HG03565 (cell line): ENCODE results near the gene MIP.
"Not testable (repeated sequence)": the region's sequence is repeated elsewhere in the genome, so short reads cannot be mapped to it uniquely, and the experiment has no call there.

ENCODE experiments used
- ATAC-seq: cut with Tn5 transposase; IDR thresholded peaks from one replicate; pipeline ENCODE4 v1.9.1; 2021; ENCODE audit warnings: mild to moderate bottlenecking, moderate library complexity; ENCODE audit not compliant: unreplicated experiment

The MIP gene

DNA sequence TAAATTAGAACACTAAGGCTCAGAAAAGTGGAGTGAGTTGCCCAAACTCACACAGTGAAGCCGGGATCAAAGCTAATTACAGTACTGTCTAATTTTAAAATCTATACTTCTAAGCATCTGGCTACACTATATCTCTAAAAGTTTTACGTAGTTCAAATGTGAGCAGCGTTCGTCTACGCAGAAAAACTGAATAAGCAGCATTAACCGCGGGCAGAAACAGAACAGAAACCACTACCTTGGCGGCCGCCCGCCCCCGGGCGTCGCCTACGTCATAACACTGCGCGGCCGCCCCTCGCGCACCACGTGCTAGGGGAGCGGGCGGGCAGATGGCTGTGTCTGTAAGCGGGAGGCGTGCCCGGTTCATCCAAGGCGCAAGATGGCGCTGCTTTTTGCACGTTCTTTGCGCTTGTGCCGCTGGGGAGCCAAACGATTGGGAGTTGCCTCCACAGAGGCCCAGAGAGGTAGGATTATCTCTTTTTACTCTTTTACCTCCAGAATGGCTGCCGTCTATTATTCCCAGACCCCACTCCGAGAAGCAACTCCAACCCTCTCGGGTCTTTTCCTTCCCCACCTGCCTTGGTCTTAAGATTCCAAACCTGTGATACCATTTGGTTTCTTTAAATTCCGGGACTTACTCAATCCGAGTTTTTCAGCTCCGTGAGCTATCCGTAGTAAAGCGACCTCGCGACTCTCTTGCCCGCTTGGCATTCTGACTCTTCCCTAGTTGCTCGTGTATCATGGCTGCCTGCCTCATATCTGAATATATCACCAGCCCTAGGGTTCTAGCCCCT, 14.0 kb upstream of the MIP start, which contains the start of gene SPRYD4:
Gene SPRYD4 (plus strand): TSS at position 363 of the 791 bp plus-strand sequence. CDS start 14 bp downstream, at position 377.
- ATAC-seq, result peak; percentile 91

DNA sequence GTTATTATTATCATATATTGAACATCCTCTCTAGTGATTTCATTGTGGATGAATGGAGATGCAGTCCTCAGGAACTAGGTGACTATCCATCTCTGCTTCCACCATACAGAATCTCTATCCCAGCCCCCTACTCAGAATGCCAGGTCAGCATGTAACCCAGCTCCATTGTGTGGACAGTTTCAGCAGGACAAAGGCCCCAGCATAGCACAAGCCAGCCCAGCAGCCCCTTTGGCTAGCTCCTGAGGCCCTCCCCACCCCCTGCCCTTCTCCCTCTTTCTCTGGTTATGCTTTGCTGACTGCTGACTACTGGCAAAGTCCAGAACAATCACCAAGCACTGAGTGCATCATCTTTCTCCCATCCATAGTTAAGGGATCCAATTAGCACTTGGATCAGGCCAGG, 8.1 kb upstream of the MIP start:
- ATAC-seq, result no peak

DNA sequence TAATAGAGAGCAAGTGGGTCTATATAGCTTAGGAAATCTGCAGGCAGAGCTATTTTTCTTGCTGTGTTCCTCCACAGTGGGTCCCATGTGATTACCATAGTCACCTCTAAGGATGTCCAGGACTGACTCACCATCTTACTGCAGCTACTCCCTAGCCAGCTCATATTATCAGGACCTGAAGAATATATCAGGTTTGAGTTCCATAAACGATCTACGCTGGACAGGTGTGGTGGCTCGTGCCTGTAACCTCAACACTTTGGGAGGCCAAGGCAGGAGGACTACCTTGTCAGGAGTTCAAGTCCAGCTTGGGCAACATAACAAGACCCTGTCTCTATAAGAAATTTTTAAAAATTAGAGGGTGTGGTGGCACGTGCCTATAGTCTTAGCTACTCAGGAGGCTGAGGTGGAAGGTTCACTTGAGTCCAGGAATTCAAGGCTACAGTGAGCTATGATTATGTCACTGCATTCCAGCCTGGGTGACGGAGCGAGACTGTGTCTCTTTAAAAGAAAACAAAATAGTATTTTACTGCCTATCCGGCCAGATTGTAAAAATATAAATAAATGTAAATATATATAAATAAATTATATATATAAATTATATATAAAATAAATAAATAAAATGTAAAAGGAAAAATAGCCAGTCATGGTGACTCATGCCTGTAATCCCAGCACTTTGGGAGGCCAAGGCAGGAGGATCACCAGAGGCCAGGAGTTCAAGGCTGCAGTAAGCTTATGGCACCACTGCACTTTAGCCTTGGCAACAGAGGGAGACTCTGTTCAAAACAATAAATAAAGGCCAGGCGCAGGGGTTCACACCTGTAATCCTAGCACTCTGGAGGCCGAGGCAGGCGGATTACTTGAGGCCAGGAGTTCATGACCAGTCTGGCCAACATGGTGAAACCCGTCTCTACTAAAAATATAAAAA, 7.0 kb upstream of the MIP start:
- no peak for ATAC-seq

DNA sequence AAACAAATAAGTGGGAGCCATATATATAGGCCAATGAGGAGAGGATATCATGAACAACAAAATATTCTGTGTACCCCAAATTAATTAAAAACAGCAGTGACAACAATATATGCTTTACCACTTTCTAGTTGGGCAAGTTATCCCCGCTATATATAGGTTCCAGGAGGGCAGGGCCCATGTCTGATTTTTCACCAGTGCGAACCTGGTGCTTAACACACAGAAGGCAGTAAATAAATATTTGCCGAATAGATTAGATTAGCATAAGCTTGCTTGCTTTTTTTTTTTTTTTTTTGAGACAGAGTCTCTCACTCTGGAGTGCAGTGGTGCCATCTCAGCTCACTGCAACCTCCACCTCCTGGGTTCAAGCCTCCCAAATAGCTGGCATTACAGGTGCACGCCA, 3.4 kb upstream of the MIP start:
- ATAC-seq, result no peak

DNA sequence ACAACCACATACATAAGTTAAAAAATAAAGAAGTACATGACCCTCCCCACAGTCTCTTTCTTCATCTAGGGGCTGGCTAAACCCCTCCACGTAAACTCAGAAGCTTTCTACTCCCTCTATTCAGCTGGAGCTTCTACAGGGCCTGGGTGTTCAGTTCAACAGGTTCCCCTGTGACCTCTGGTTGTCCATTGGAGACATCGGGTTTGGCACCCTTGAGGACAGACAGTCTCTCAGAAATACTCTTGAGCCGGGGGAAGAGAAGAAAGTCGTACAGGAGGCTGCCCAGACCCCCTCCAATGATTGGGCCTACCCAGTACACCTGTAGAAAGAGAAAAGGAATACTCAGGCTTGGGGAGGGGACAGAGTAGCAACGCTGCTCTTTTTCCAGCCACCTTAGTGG, 3.3 kb downstream of the MIP start:
- no peak for ATAC-seq

DNA sequence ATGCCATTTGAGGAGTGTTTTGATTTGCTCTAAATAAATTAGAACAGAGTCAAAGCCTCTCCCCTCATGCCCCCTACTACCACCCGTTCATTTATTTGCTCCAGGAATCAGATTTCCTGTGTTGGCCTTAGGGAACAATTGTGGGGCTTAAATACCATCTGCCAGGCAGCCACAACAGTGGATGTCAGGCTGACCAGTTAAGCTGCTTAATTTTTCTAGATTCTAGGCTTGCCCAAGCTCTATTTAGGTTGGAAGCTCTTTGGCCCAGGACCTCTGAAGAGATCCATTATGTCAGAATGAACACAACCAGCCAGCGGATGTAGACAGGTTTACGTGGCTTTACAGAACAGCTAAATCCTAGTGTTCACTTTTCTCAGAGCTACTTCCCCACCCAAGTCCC, 4.2 kb downstream of the MIP start:
- no peak for ATAC-seq

DNA sequence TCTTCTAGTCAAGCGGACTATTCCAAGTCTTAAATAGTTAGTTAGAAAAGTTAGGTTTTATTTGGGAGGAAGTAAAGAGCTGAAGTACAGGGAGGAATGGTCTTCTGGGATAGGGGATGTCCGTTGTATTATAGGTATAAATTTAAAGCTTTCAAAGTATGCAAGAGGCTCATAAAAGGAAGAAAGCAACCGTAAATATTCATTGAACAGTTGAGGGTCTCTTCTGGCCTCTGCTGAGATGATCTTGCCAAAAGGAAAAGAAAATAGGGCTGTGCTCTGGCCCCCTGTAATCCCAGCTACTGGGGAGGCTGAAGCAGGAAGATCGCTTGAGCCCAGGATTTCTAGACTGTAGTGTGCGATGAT, 4.9 kb downstream of the MIP start:
- ATAC-seq, result no peak

DNA sequence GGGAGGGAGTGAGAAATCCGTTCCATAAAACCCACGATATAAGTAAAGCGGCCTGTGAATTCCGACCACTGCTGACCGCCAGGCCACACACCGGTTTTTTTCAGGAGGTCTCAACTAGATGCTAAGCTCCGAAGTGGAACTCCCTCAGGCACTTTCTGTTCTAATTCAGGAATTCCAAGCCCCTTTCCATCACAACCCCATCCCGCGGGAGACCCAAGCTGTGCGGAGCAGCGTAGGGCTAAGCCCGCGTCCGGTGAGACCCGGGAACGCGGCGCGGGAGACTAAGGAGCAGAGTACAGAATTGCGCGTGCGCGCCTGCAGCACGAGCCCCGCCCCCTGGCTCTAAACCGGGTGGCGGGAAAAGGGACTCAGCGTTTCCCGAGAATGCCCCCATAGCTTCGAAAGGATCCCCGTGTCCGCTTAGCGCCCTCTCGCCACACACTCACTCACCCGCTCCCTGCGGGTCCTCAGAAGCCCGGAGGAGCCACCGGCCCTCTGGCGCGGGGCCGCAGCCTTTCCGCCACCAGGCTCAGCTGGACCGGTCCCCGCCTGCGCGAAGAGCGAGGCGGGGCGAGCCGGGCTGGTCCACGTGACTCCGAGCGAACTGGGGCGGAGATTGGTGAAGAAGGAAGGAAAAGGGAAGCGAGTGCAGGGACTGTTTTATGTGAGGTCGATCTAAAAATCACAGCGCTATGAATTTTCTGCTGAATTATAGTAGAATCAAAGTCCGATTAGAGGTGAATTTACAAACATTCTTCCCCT, 5.4 kb downstream of the MIP start, which contains the start of gene TIMELESS:
Gene TIMELESS (minus strand): TSS at position 567 of the 762 bp plus-strand sequence. CDS start 15,256 bp downstream, outside the sequence.
- peak; percentile 89 for ATAC-seq

DNA sequence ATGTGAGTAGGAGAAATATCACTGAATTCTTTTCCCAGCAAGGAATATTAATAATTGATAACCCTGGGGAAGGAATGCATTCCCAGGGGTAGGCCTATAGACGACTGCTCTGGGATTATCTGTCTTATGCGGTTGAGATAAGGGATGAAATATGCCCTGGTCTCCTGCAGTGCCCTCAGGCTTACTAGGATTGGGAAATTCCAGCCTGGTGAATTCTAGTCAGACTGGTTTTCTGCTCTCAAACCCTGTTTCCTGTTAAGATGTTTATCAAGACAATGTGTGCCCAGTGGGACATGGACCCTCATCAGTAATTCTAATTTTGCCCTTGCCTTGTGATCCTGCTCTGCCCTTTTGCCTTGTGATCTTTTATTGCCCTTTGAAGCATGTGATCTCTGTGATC, 11.2 kb downstream of the MIP start:
- ATAC-seq, result not testable (repeated sequence)

DNA sequence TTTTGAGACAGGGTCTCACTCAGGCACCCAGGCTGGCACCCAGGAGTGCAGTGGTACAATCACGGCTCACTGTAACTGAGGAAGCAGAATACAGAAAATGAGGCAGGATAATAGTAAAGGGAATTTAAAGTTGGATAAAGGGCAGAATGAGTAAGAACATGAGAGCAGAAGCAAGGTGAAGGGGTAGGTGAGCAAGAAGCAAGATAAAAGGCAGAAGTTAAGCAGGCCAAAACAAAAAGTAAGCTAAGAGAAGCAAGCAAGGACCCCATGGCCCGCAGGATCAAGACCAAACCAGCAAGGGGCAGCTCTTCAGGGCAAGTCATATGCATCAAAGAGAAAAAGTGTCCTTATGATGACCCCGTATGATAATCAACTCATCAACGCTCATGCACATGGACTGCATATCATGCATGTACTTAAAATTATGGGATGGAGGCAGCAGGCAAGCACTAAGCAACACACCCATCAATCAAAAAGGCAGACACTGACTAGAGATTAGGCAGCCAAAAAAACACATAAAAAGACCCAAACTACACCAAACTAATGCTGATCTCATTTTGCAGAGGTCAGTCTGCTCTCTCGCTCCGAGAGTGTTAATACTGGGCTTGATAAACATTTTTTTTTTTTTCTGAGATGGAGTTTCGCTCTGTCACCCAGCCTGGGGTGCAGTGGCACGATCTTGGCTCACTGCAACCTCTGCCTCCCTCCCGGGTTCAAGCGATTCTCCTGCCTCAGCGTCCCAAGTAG, 16.9 kb downstream of the MIP start:
- no peak for ATAC-seq

DNA sequence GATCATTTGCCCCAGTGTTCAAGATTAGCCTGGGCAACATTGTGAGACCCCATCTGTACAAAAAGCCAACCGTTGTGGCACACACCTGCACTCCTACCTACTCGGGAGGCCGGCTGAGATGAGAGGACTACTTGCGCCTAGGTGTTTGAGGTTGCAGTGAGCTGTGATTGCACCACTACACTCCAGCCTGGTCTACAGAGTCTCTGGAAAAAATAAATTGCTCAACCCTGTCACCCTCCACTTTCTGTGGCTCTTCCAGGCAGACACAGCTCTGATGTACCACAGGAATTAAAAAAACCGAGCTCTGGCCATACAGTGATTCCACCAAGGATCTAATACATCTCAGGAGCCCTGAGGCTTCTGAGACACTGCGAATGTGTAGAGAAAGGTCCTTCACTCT, 19.6 kb downstream of the MIP start:
- ATAC-seq, result no peak

DNA sequence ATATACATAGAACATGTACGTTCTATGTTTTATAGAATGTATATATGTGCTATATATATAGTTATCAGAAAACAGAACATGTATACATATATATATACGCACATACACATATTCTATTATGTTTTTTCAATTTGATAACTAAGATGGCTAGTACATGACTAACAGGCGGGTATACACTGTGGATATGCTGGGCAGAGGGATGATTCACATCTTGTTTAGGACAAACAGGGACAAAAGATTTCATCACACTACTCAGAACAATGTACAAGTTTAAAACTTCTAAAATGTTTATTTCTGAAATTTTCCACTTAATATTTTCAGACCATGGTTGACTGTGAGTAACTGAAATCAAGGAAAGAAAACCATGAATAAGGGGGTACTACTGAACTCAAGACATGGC, 22.6 kb downstream of the MIP start:
- no peak for ATAC-seq

DNA sequence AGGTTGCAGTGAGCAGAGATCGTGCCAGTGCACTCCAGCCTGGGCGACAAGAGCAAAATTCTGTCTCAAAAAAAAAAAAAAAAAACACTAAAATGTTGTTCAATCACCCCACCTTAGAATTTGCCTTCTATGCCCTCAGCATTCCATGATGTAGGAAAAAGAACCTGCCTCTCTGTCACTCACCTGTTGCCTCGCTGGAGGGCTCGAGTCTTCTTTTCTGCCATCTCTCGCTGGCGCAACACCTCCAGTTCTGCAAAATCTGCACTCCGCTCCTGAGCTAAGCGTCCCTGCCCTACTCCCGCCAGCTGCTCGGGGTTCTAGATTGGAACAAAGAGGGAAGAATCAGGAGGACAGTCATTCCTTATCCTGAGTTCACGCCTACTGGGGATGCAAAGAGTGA, 23.2 kb downstream of the MIP start:
- no peak for ATAC-seq

DNA sequence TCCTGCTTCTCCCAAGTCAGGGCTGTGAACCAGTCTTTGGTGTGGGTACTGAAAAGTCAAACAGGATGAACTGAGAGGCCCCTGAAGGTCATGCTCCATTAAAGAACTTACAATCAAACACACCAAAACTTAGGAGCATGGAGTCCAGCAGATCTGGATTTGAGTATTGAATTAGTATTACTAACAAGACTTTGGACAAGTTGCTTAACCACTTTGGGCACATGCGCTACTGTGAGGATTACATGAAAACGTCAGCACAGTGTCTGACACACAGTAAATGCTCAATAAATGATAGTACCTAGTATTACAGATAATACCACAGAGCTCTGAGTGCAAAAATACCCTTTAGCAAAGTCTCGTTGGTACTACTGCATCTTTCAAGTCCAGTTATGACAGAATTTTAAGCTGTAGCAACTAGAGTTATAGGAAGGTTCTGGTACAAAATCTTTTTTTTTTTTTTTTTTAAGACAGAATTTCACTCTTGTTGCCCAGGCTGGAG, 28.5 kb downstream of the MIP start:
- no peak for ATAC-seq

DNA sequence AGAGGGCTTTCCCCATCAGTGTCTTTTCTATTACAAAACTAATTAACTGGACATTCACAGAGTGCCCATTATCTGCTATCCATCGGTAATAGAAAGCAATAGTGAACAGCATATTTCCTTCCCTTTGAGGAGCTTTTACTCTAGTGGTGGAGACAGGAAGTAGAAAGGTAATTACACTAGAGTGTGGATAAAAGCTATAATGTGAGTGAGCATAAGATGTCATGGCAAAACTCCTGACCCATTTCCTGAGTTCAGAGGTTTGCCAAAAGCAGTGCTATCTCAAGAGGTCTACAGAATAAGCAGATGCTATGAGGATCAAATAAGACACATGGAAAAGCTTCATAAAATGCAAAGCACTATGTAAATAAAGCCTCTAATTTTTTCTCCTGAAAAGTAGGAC, 29.3 kb downstream of the MIP start:
- ATAC-seq, result no peak

DNA sequence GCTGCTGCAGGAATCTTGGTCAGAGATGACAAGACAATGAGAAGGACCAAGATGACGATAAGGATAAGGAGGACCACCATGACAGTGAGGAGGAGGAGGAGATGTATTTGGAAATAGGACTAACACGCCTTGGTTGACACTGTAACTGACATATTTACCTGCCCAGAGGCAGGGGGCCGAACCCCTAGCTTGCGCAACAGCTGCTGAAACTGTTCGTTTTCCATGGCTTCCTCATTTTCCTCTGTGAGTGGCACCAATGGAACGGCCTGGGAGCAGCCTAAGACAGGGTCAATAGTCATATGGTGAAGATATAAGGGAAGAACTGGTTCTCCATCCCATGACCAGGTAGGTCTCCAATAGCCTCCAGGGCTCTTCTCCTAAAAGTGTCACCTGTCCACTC, 34.0 kb downstream of the MIP start:
- ATAC-seq, result no peak

DNA sequence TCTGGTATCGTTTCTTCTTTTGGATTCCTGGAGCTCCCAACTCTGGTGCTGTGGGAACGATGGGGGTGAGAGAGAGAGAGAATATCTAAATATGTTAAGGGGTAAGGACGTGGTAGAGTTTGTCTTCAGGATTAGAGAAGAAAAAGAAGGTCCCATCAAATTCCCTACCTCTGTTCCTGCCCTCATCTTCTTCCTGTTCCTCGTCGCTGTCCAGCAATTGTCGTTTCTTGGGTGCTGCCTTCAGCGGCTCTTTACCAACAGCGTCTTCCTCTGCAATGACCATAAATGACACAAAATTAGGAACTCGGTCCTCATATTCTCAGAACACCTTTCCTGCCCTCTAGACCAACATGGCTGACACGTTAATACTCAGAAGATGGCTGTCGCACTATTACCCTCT, 36.7 kb downstream of the MIP start:
- ATAC-seq, result no peak

DNA sequence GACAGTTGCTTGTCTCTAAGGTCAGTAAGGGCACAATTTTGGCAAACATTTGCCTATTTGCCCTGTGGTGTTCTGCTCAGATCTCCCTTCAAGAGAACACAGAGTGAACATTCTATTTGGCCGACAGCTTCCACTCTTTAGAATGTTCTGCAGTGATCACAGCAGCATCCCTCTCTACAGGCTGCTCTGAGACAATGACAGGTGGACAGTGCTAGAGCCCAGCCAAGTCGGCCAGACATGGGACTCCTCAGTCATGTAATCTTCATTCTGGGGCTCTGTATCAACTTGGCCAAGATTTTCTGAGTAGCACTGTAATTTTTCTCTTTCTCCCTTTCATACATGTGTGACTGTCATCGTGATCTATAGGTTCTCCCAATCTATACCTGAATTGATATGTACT, 40.1 kb downstream of the MIP start:
- ATAC-seq, result no peak

DNA sequence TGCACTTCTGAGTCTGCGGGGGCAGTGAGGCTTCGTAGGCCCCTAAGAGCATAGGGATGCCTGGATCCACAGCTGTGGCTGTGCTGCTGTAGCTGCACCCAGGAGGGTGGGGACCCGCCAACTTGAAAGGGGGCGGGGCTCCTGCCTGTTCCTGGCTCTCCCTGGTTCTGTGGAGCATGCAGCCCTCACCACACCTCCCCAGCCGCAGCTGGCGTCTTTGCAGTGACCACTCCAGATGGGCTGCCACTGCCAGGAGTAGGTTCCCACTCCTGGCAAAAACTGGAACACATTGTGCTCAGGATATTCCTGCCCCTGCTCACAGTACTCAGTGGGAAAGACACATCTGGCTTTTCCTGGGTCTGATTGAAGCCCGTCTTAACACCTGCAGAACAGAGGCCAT, 41.1 kb downstream of the MIP start:
- ATAC-seq, result no peak
